ENCODE results near the gene SGCD.

The SGCD gene

GRCh38 chr5:156471893-156472292 is 144.9 kb downstream of the SGCD start:
- DNase-seq = no peak

- DNase-seq = no peak
Observed at GRCh38 chr5:156473269-156473908, 146.4 kb downstream of the SGCD start.

GRCh38 chr5:156474251-156474650 is 147.3 kb downstream of the SGCD start:
- no peak for DNase-seq

- no peak for DNase-seq
Observed at GRCh38 chr5:156475182-156476157, 148.5 kb downstream of the SGCD start.

GRCh38 chr5:156476158-156476551 is 149.2 kb downstream of the SGCD start:
- DNase-seq = no peak

- DNase-seq = no peak
Observed at GRCh38 chr5:156476678-156477077, 149.7 kb downstream of the SGCD start.

GRCh38 chr5:156477196-156477595 is 150.2 kb downstream of the SGCD start:
- no peak for DNase-seq

GRCh38 chr5:156479849-156480248 is 152.9 kb downstream of the SGCD start:
- no peak for DNase-seq

- no peak for DNase-seq
Observed at GRCh38 chr5:156481741-156482140, 154.8 kb downstream of the SGCD start.

- no peak for DNase-seq
Observed at GRCh38 chr5:156482818-156483217, 155.9 kb downstream of the SGCD start.

GRCh38 chr5:156486394-156487238 is 159.7 kb downstream of the SGCD start:
- DNase-seq = no peak

GRCh38 chr5:156491766-156492165 is 164.8 kb downstream of the SGCD start:
- DNase-seq = no peak

- no peak for DNase-seq
Observed at GRCh38 chr5:156496291-156496690, 169.3 kb downstream of the SGCD start.

- no peak for DNase-seq
Observed at GRCh38 chr5:156497804-156498208, 170.8 kb downstream of the SGCD start.

GRCh38 chr5:156498226-156498980 is 171.4 kb downstream of the SGCD start:
- no peak for DNase-seq

GRCh38 chr5:156500755-156501154 is 173.8 kb downstream of the SGCD start:
- DNase-seq = no peak

GRCh38 chr5:156505101-156505500 is 178.1 kb downstream of the SGCD start:
- no peak for DNase-seq

GRCh38 chr5:156513123-156513815 is 186.3 kb downstream of the SGCD start:
- no peak for DNase-seq

- DNase-seq = no peak
Observed at GRCh38 chr5:156515121-156515520, 188.2 kb downstream of the SGCD start.

GRCh38 chr5:156515803-156516360 is 188.9 kb downstream of the SGCD start:
- no peak for DNase-seq

All from activated CD4-positive, alpha-beta T cell treated with anti-CD3 and anti-CD28 coated beads, Interleukin-2, amount 50 U/mL, for 4 hours (primary cell).